ENCODE measurements around the gene CD38.
A peak's percentile ranks its signal among the peaks of the same experiment; 100 is the strongest.
"Not testable (repeated sequence)": the region's sequence is repeated elsewhere in the genome, so short reads cannot be mapped to it uniquely, and the experiment has no call there.

The CD38 gene

GRCh38 chr4:15794905-15795304, 16.8 kb downstream of the CD38 start:
- DNase-seq, result no peak

- no peak for DNase-seq
Observed at GRCh38 chr4:15797320-15797719, 19.2 kb downstream of the CD38 start.

DNA sequence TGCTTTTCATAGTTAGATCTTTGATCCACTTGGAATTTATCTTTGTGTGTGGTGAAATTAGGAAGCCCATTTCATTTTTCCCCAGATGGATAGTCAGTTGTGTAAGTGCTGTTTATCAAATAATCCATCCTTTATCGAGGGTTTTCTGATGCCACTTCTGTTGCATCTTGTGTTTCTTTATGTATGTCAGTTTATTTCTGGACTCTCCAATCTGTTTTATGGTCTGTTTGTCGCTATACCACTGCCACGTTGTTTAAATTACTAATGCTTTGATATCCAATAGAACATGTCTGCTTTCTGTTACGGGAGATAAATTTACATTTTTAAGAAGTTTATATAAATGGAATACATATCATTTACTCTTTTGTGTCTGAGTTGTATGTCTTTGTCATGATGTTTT, 21.0 kb downstream of the CD38 start:
- DNase-seq, result no peak

DNA sequence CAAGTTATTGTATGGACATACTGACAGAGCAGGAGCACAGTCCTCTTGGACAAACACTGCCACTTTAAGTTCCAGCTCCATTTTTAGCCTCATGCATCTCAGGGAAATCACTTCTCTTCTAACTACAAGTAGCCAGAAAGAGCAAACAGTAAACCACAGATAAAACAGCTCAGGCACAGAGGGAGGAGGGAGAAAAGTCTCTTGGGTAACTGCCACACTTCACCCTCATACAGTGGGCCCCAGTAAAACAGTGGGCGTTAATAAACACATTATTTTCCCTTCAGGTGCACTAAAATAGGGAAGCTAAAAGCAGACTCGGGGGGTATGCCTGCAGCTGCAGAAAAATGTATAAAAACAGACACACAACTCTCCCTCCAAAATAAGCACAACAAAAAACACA, 21.6 kb downstream of the CD38 start:
- DNase-seq, result no peak

DNA sequence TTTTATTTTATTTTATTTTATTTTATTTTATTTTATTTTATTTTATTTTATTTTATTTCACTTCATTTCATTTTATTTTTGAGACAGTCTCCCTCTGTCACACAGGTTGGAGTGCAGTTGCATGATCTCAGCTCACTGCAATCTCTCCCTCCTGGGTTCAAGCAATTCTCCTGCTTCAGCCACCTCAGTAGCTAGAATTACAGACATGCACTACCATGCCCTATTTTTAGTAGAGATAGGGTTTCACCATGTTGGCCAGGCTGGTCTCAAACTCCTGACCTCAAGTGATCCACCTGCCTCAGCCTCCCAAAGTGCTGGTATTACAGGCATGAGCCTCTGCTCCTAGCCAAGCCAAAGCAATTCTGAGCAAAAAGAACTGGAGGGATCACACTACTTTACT, 24.4 kb downstream of the CD38 start:
- not testable (repeated sequence) for DNase-seq

GRCh38 chr4:15805583-15806517, 27.7 kb downstream of the CD38 start:
- DNase-seq, result peak in 11 of 56 donors; percentile 0 to 45 (median 6)

DNA sequence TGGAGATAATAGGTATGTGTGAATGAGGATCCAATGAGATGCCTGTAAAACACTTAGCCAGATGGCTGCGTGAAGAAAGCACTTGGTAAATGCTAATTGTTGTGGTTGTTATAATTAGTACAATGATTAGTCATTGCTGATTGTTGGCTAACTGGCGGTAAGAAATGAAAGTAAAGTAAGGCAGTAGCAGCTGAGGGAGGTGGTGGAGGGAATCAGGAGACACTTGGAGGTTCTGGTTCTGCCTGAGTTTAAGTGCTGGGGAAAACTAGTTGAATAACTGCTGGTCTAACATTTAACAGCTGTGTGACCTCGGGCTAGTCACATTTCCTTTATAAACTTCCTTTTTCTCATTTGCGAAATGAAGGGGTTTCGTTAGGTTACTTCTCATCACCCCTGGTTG, 30.9 kb downstream of the CD38 start:
- DNase-seq, result no peak

- no peak for DNase-seq
Observed at GRCh38 chr4:15809466-15809865, 31.3 kb downstream of the CD38 start.

DNA sequence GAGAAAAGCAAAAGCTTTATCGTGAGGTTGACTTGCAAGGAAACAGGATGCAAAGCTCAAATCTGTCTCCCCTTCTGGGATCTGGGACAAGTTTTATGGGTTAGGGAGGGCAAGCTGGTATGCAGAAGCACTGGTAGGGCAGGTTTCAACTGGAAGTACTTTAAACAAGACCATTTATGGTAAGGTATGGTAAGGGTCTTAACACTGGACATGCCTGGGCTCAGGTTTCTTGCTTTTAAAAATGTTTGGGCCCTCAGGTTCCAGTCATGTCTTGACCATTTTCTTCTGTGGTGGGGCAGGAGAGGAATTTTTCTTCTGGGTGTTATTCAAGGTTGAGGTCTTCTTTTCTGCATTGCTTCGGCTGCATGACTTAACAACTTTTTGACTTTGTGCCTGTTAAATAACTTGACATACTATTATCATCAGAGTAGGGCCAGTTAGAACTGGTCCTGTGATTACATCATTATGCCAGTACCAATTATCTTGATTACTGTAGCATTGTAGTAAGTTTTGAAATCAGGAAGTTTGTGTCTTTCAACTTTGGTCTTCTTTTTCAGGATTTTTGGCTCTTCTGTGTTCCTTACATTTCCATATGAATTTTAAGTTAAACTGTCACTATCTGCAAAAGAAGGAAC, 33.7 kb downstream of the CD38 start:
- DNase-seq, result no peak

GRCh38 chr4:15832523-15833451, 54.7 kb downstream of the CD38 start:
- DNase-seq, result no peak

DNA sequence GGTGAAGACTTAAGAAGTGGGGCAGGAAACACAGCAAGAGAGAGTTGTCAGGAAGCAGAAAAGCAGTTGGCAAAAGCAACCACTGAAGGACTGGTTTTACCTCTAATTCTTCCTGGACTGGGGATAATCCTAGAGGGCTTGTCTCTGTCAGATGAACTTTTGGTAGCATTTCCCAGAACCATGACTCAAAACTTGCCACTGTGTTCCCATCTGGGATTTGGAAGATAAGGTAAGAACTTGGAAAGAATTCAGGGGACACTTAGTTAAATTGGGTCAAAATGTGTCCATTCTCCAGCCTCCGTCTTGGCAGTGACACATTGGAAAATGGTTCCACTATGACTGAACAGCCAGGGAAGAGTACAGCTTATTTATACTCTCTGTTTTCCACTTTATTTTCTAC, 55.7 kb downstream of the CD38 start:
- no peak for DNase-seq

DNA sequence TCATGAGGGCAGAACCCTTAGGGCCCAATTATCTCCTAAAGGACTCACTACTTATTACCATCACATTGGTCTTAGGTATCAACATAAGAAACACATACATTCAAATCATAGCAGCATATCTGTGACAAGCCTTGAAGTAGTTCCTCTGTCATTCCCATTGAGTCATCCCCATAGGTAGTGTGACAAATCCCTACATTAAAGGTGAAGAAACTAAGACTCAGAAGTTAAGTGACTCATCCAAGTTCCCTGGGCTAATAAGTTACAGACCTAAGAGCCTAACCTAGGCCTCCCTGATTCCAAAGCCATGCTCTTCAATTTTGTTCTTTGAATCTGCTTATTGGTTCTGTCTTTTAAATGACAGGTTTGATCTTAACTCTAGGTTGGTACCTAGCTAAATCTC, 58.2 kb downstream of the CD38 start:
- DNase-seq, result no peak

DNA sequence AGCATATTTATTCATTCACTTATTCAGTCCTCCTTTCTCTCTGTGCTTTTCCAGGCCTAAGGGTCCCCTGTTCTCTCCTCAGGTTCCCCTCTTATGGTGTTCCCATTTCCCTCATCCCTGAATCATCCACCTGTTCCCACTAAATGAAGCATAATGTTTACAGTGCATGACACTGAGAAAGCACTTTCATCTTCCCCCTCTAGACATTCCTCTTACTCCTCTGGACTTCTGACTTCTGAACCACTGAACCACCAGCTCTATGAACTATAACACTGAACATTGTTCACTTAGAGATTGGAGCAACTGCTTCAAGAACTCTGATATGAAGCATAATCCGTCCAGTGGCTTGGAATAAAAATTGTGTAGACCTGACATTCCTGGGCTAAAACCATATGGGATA, 59.5 kb downstream of the CD38 start:
- no peak for DNase-seq

GRCh38 chr4:15841194-15841730, 63.1 kb downstream of the CD38 start:
- not testable (repeated sequence) for DNase-seq

DNA sequence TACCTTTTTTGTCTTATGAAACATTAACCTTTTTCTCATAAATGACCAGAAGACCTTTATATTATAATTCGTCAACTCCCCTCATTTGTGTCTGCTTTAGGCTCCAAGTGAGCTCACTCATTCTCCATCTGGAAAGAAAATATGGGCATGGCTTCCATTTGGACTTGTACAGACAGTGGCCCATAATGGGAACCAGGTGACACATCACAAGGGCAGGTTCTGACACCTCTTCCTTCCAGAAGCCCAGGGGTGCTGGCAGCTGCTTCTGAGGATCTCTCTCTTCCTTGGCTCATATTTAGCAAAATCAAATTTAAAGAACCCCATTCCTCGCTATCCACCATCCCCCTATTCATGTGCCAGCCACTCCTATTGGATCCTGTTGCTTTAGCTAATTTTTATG, 69.6 kb downstream of the CD38 start:
- no peak for DNase-seq

- no peak for DNase-seq
Observed at GRCh38 chr4:15848191-15848842, 70.2 kb downstream of the CD38 start.

- DNase-seq, result no peak
Observed at GRCh38 chr4:15851969-15852368, 73.8 kb downstream of the CD38 start.

- no peak for DNase-seq
Observed at GRCh38 chr4:15852524-15852923, 74.4 kb downstream of the CD38 start.

DNA sequence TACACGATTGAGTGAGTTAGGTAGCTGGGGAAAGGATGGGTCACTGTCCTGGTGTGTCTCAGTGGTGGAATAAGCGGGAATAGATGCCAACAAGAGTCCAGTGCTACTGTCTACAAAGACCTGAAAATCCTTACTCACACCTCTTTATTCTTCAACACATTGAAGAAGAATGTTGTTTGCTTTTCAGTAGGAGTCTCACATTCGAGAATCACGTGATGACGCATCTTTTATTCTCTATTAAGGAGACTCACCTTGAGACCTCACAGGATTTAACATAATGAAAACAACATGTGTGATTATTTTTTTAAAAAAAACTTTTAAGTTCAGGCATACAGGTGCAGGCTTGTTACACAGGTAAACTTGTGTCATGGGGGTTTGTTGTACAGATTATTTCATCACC, 75.2 kb downstream of the CD38 start:
- DNase-seq, result no peak

GRCh38 chr4:15855804-15856475, 77.8 kb downstream of the CD38 start:
- DNase-seq, result peak in 1 of 56 donors; percentile 4

Measured in nucleus accumbens (tissue), 56 donors.